Activated T-helper 1 cell treated with anti-CD3 and anti-CD28 coated beads, Interleukin-2, amount 50 U/mL, for 16 hours (primary cell): ENCODE results near the gene RAB11FIP3.

Experiments used
- DNase-seq, 2 donors: peaks; one replicate each; pipeline ENCODE4 v3.0.0-alpha.2; 2020; ENCODE audit warnings: low read depth in 1 of 2, low spot score in 1 of 2

Gene RAB11FIP3

DNA sequence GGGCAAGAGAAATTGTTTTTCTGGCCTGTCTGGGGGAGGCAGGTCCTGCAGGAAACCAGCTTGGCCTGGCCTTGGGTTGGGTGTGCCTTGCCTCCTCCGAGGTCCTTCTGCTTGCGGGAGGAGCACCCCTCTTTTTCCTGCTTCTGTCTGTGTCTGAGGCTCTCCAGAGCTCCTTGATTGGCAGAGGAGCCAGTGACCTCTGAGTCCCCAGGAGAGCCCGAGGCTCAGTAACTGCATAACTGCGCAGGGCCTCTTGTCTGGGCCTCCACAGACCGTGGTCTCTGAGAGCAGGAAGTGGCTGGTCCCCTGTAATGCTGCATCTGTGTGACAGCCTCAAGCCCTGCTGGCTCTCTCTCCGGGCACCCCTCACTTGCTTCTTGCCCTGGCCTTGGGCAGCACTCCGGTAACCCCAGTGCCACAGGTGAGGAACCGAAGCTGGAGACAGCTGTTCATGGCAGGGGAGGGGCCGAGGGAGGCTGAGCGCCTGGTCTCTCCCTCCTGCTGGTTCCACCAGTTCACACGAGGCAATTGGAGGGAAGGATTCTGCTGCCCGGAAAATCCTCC is 103.6 kb downstream of the RAB11FIP3 start:
- DNase-seq = no peak

DNA sequence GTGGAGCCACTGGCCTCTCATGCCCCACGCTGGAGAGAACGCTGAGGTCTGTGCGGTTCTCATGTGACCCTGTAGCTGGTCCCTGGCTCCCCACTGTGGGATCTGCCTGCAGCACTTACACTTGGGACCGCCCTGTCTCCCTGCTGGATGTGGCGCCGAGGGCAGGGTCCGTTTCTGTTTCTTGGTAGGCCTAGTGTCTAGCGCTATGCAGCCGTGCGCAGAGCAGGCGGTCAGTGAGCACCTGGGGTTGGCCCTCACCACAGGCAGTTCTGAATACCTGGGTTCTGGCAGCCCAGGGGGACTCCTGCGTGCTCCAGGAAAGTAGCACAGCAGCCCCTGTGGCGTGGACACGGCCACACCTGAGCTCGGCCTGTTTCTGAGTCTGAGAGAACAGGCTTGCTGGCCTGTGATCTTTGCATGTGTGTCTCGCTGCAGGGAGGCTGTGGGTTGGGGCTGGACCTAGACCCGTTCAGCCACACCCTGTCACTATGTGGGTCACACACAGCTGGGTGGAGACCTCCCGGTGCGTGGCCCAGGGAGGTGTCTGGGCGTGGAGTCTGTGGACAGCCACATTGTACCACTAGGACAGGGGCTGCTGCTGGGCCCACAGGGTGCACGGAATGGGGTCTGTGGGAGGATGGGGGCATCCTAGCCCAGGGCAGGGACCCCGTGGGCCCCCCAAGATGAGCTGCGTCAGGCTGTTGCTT is 104.8 kb downstream of the RAB11FIP3 start:
- DNase-seq = no peak

- no peak for DNase-seq
Measured at GRCh38 chr16:531494-532125, 106.2 kb downstream of the RAB11FIP3 start.

DNA sequence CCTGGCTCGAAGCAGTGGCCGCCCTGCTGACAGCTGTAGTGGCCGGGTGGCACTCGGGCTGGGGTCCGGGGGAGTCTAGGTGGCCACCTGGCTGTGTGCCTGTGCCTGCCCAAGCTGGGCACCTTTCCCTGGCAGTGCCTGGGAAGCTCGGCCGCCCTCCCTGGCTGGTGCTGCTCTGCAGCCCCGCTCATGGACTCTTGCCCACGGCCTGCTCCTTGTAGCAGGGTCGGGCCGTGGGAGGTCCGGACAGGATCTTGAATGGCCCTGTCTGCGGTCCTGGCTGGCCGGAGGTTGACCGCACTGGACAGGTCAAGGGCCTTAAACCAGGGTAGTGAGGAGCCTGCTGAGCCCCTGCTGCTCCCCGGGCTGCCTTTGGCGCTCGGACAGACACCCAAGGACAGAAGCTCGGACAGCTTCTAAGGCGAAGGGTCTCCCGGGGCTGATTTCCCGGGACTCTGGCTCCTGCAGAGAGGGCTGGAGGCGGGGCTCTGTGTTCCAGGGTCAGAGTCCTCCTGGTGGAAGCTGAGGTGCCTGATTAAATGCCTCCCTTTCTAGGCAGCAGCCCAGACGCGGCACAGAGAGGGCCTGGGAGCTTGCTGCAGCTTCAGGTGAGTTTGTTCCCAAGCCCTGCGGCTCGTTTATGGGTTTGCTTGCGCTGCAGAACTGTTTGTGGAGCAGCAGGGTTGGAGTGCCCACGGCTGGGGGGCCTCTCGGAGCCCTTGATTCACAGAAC is 108.1 kb downstream of the RAB11FIP3 start:
- DNase-seq = no peak

DNA sequence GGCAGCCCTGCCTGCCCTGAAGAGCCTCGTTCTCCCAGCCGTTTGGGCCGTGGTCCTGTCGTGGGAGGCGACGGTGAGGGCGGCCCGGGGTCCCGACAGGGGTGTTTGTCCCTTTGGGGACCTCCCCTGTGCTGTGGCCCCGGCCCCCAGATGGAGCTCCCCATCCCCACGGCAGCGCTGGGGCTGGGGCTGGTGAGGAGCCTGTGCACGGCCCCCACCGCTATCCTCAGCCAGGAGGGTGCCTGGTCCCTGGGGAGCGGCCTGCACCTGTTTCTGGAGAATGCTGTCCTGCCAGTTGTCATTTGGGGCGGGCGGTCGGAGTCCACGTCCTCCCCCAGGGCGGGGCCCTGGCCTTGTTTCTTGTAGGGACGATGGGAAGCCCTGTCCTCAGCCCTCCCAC is 108.7 kb downstream of the RAB11FIP3 start:
- DNase-seq = no peak

DNA sequence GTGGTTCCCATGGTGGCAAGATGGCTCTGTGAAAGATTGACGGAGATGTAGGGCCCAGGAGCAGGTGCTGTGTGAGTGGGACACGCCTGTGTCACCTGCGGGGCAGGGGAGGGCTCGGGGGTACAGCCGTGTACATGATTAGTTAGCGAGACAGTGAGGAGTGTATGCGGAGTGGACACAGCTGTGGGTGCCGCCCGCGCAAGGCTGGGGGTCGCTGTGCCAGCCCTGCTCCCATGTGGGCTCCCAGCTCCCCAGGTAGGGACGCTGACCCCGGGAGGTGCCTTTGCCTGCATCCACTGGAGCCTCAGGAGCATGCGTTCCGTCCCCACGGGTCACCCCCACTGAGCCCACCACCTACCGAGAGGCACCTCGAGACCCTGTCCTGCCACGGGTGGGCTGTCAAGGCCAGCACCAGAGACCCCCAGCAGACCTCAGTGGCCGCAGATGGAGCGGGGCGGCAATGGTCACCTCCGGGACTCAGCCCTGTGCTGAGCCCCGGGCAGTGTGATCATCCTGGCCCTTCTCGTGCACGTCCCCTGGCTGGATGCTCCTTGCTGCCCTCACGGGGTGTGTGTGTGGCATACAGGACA is 109.5 kb downstream of the RAB11FIP3 start:
- no peak for DNase-seq

DNA sequence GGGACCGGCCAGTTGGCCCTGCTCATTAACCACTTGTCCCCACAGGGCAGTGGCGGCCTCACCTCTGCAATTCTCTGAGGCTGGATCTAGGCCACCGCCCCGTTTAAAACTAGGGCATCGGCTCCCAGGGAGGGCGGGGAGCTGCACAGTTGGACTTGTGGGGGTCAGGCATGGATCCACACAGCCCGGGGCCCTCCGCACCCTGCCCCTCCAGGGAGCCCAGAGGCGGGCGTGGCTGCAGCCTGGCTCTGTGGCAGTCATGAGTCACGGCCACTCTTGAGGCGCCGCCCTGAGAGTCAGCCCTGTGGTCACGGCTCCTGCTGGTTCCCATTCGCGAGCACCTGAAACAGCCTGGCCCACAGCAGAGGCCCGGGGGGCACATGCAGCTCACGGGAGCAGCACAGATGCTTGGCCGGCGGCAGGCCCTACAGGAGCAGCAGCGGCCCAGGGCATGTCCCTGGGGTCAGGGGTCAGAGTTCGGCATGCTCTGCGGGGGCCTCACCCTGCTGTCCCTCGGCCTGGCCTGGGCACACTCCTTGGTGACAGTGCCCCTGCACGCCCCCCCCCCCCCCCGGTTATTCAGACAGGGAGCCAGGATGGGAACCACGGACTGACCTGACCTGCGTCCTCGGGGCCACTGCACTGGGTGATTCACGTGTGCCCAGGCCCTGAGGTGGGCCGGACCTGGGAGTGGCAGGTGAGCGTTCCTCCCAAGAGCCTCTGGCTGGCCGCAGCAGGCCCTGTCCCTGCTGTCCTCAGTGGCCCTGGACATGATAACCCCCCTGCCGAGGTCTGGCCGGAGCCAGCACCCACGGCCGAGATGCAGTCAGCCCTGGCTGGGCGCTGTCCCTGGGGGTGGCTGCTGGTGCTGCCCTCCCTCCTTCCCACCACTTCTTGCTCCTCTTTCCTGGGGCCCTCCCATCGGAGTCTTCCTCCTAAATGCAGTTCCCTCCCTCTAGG is 110.3 kb downstream of the RAB11FIP3 start:
- DNase-seq = no peak

DNA sequence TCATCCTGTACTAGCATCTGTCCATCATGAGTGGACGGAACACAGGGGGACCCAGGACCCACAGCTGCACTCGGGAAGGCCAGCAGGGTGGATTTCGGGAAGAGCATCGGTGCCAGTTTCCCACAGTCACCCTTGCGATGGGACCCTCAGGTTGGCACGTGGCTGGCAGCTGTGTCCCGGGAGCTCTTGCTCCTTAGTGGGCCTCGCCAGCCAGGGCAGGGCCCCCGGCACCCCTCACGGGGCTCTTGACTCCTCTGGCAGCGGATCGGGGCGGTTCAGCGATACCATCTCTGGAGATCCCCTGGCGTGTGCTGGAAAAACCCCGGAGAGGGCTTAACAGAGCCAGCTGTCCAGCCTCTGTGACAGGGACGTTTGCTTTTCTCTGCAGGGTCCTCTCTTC is 111.3 kb downstream of the RAB11FIP3 start:
- no peak for DNase-seq

- DNase-seq = no peak
Measured at GRCh38 chr16:537415-538335, 112.2 kb downstream of the RAB11FIP3 start.

DNA sequence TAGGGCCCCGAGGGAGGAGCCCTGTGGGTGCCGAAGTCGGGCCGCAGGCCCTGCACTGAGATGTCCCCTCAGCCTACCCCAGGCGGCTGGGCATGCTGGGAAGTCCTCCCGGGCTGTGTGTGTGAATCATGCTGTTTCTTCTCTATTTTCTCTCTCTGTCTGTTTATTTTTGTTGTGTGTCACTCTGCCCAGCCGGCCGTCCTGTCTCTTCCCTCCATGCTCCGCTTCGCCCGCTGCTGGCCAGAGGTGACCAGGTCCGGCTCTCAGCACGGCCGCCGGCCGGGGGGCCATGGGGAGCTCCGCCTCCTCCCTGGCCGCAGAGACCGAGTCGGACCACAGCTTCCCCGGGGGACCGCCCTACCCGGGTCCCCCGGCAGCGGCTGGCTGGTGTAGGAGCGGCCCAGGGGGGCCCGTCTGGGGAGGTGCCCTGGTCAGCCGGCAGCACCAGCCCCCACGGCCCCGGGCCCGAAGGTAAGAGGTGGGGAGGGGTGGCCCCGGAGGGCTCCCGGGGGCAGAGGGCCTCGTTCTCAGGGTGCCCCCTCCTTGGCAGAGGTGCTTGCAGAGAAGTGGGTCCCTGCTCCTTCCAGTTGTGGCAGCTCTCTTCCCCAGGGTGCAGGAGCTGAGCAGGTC is 114.6 kb downstream of the RAB11FIP3 start:
- DNase-seq = no peak

GRCh38 chr16:540645-541340 is 115.3 kb downstream of the RAB11FIP3 start:
- no peak for DNase-seq

DNA sequence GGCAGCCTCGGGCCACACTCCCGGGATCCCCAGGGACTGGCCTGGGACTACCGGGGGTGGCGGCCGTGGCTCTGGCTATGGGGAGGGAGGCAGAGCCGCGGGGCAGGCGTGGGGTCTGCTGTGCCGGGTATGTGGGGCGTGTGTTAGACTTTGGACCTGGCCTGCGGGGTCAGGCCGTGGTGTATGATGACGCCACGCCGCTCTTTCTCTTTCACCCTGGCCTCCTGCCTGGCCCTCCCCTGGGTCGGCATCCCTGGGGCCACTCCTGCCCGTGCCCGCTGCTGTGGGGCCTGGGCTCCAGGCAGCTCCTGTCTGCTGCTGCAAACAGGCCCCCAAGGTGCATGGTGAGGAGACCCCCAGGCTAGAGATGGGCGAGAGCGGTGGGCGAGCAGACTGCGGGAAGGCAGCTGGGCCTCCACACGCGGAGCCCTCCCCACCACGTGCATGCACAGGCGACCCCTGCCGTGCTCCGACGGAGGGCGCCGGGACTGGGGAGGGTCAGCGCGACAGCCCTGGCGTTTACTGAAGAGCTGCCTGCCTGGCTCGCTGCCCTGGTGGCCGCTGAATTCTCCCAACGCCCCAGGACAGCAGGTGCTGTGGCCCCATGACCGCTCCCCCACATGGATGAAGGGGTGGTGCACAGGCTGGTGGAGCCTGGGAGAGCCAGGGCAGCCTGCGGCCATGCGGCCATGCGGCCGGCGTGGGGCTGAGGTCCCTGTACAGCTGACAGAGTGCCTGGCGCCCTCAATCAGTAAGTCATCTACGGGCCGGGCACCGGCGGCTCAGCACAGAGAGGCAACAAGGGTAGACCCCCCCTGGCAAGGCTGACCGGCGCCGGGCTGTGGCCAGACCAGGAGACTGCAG is 118.1 kb downstream of the RAB11FIP3 start:
- no peak for DNase-seq

- DNase-seq = no peak
Measured at GRCh38 chr16:544517-544916, 119.1 kb downstream of the RAB11FIP3 start.

DNA sequence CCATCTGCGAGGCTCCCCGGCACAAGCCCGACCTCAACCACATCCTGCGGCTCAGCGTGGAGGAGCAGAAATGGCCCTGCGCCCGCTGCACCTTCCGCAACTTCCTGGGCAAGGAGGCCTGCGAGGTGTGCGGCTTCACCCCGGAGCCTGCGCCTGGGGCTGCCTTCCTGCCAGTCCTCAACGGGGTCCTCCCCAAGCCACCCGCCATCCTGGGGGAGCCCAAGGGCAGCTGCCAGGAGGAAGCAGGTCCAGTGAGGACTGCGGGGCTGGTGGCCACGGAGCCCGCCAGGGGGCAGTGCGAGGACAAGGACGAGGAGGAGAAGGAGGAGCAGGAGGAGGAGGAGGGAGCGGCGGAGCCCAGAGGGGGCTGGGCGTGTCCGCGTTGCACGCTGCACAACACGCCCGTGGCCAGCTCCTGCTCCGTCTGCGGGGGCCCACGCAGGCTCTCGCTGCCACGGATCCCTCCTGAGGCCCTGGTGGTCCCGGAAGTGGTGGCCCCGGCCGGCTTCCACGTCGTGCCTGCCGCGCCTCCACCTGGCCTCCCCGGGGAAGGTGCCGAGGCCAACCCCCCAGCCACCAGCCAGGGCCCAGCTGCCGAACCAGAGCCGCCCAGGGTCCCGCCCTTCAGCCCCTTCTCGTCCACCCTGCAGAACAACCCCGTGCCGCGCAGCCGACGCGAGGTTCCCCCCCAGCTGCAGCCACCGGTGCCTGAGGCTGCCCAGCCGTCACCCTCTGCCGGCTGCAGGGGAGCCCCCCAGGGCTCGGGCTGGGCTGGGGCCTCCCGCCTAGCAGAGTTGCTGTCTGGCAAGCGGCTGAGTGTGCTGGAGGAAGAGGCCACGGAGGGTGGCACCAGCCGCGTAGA is 121.7 kb downstream of the RAB11FIP3 start:
- DNase-seq = no peak

DNA sequence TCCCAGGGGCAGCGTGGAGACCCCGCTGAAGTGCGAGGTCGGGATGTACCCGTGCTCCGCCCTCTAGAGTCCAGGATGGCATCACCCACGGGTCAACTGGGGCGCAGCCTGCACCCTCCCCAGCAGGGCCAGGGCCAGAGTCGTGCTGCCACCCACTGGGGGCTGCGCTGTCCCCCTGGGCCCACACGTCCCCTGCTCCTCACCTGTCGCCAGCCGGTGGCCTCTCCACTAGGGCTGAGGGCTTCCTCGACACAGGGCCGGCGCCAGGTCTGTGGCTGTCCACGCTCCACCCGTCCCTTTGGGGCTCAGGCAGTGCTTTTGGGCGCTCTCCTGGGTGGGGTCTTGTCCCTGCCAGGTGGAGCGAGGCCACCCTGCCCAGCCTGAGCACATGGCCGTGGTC is 123.1 kb downstream of the RAB11FIP3 start:
- no peak for DNase-seq

DNA sequence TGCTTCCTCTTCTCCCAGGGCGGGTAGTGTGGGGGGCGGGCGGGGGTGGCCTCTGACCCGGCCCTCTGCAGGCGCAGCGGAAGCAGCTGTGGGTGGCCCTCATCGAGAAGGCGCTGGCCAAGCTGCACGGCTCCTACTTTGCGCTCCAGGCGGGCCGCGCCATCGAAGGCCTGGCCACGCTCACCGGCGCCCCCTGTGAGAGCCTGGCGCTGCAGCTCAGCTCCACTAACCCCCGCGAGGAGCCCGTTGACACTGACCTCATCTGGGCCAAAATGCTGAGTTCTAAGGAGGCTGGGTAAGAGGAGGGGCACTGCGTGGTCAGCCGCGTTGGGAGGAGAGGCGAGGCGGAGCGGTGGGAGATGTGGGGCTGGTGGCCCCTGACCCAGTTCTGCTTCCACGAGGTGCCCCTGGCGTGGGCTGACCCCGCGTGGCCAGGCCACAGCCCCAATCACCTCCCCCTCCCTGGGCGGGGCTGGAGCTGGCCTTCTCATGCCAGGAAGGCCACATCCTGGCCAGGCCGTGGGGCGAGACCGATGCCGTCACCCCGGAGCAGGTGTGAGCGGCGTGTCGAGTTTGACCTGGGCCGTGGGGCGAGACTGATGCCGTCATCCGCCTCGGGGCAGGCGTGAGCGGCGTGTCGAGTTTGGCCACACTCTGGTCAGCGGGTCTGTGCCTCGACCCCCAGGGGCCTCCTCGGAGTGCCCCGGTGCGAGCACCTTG is 124.3 kb downstream of the RAB11FIP3 start:
- no peak for DNase-seq
